Measurements from ENCODE around the gene ARIH1. TPM values are rescaled to one million over a fixed set of nuclear protein-coding genes. Genes with fewer than 3 reads are reported as not detected.
A peak's percentile ranks its signal among the peaks of the same experiment; 100 is the strongest.

Gene ARIH1
- total and polyA plus RNA-seq, 2 donors (not counting 1 experiment from before 2014, with no cell fraction given), result 27.9 to 62.3 TPM

DNA sequence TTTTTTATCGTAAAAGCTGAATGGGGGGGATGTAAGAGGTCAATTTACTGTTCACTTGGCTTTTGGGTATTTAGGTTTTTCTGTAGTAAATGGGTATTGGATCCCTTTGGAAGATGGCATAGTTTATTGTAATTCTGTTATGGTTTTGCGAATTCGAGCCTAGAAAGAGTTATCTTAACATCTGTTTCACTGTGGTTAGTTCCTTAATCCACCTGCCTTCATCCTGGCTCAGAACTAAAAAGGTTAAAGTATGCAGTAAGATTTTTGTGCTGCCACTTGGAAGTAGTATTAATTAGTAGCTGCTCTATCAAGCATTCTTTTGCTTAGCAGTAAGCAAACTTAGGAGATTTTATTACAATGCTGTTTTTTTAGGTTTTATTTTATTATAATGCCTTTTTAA lies 62.4 kb downstream of the ARIH1 start:
- no peaks in the 10 kb centered on the region for H3K36me3 ChIP-seq (ENCODE audit: control insufficient read depth, insufficient read depth, low read length)
- no peak overlapping the region for H3K27ac ChIP-seq (ENCODE audit: insufficient read depth, low read length)
- no peak overlapping the region for H3K4me3 ChIP-seq (replicated peaks in 1 of 4; ENCODE audit: control extremely low read depth in 1 of 4, insufficient read depth in 1 of 4, low read depth in 3 of 4, low read length in 4 of 4)
- H2AFZ ChIP-seq (ENCODE audit: low read length), result no peak overlapping the region
- no peak overlapping the region for H3K4me2 ChIP-seq (ENCODE audit: extremely low read depth, insufficient read depth, low read length)
- peaks cover 18% of the 10 kb centered on the region for H3K79me2 ChIP-seq (ENCODE audit: control insufficient read depth, insufficient read depth, low read length)
- peak in 1 of 2 donors; percentile 16 for DNase-seq (ENCODE audit: low read depth in 2 of 2)
- H3K4me1 ChIP-seq (ENCODE audit: control insufficient read depth, extremely low read depth, insufficient read depth, low read length), result no peaks in the 10 kb centered on the region
- H3K9ac ChIP-seq (ENCODE audit: insufficient read depth, low read length), result no peak overlapping the region
- H3K27me3 ChIP-seq (ENCODE audit: control insufficient read depth, insufficient read depth, low read length), result no peaks in the 10 kb centered on the region
- TF ChIP-seq, protein P1, sequence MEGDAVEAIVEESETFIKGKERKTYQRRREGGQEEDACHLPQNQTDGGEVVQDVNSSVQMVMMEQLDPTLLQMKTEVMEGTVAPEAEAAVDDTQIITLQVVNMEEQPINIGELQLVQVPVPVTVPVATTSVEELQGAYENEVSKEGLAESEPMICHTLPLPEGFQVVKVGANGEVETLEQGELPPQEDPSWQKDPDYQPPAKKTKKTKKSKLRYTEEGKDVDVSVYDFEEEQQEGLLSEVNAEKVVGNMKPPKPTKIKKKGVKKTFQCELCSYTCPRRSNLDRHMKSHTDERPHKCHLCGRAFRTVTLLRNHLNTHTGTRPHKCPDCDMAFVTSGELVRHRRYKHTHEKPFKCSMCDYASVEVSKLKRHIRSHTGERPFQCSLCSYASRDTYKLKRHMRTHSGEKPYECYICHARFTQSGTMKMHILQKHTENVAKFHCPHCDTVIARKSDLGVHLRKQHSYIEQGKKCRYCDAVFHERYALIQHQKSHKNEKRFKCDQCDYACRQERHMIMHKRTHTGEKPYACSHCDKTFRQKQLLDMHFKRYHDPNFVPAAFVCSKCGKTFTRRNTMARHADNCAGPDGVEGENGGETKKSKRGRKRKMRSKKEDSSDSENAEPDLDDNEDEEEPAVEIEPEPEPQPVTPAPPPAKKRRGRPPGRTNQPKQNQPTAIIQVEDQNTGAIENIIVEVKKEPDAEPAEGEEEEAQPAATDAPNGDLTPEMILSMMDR (conservative IDR thresholded peaks at IDR 0.05 in 1 of 2, IDR thresholded peaks at IDR 0.05 in 1 of 2; ENCODE audit: low read depth in 1 of 2, low read length in 2 of 2), result no peak
- TF ChIP-seq EZH2 (IDR thresholded peaks at IDR 0.05; ENCODE audit: low read length, missing control alignments), result no peak
- H4K20me1 ChIP-seq (ENCODE audit: control insufficient read depth, extremely low read depth, insufficient read depth, low read length), result no peaks in the 10 kb centered on the region
- no peaks in the 10 kb centered on the region for H3K9me3 ChIP-seq (ENCODE audit: control insufficient read depth, insufficient read depth, low read depth, low read length)

DNA sequence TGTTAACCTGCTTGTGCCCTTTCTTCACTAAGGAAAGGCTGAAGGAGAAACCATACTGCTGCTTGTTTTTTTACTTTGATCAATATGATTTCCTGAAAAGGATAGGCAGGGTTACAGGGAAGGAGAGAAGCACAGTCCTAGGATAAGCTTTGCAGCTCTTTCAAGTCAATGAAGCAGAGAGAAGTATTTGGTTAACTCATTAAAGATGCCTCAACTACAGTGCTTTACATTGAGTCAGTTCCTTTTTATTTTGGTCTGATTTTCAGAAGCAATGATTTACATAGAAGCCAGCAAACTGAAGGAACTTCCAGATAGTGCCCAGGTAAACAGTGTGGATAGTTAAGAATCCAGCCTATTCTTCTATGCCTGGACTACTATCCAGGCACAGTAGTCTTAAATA lies 64.8 kb downstream of the ARIH1 start:
- Histone ChIP-seq H3K4me3 (replicated peaks in 1 of 4; ENCODE audit: control extremely low read depth in 1 of 4, insufficient read depth in 1 of 4, low read depth in 3 of 4, low read length in 4 of 4) (no peak overlapping the region), H2AFZ (ENCODE audit: low read length) (no peak overlapping the region), H3K4me2 (ENCODE audit: extremely low read depth, insufficient read depth, low read length) (no peak overlapping the region), H3K4me1 (ENCODE audit: control insufficient read depth, extremely low read depth, insufficient read depth, low read length) (no peaks in the 10 kb centered on the region), H3K27me3 (ENCODE audit: control insufficient read depth, insufficient read depth, low read length) (no peaks in the 10 kb centered on the region), H3K27ac (ENCODE audit: insufficient read depth, low read length) (no peak overlapping the region), H3K36me3 (ENCODE audit: control insufficient read depth, insufficient read depth, low read length) (no peaks in the 10 kb centered on the region), H3K9ac (ENCODE audit: insufficient read depth, low read length) (no peak overlapping the region), H3K9me3 (ENCODE audit: control insufficient read depth, insufficient read depth, low read depth, low read length) (no peaks in the 10 kb centered on the region), H3K79me2 (ENCODE audit: control insufficient read depth, insufficient read depth, low read length) (peaks cover 22% of the 10 kb centered on the region), H4K20me1 (ENCODE audit: control insufficient read depth, extremely low read depth, insufficient read depth, low read length) (no peaks in the 10 kb centered on the region)
- TF ChIP-seq, protein P1 (conservative IDR thresholded peaks at IDR 0.05 in 1 of 2, IDR thresholded peaks at IDR 0.05 in 1 of 2; ENCODE audit: low read depth in 1 of 2, low read length in 2 of 2), result no peak
- TF ChIP-seq EZH2 (IDR thresholded peaks at IDR 0.05; ENCODE audit: low read length, missing control alignments), result no peak
- DNase-seq (ENCODE audit: low read depth in 2 of 2), result no peak

GRCh38 chr15:72540606-72541237 lies 66.6 kb downstream of the ARIH1 start:
- TF ChIP-seq EZH2 (IDR thresholded peaks at IDR 0.05; ENCODE audit: low read length, missing control alignments), result no peak
- TF ChIP-seq, protein P1 (conservative IDR thresholded peaks at IDR 0.05 in 1 of 2, IDR thresholded peaks at IDR 0.05 in 1 of 2; ENCODE audit: low read depth in 1 of 2, low read length in 2 of 2), result no peak
- Histone ChIP-seq H3K36me3 (ENCODE audit: control insufficient read depth, insufficient read depth, low read length) (no peaks in the 10 kb centered on the region), H3K4me3 (replicated peaks in 1 of 4; ENCODE audit: control extremely low read depth in 1 of 4, insufficient read depth in 1 of 4, low read depth in 3 of 4, low read length in 4 of 4) (no peak overlapping the region), H3K79me2 (ENCODE audit: control insufficient read depth, insufficient read depth, low read length) (peaks cover 18% of the 10 kb centered on the region), H3K27ac (ENCODE audit: insufficient read depth, low read length) (no peak overlapping the region), H2AFZ (ENCODE audit: low read length) (no peak overlapping the region), H3K4me1 (ENCODE audit: control insufficient read depth, extremely low read depth, insufficient read depth, low read length) (no peaks in the 10 kb centered on the region), H3K4me2 (ENCODE audit: extremely low read depth, insufficient read depth, low read length) (no peak overlapping the region), H3K9ac (ENCODE audit: insufficient read depth, low read length) (no peak overlapping the region), H4K20me1 (ENCODE audit: control insufficient read depth, extremely low read depth, insufficient read depth, low read length) (no peaks in the 10 kb centered on the region), H3K9me3 (ENCODE audit: control insufficient read depth, insufficient read depth, low read depth, low read length) (no peaks in the 10 kb centered on the region), H3K27me3 (ENCODE audit: control insufficient read depth, insufficient read depth, low read length) (no peaks in the 10 kb centered on the region)
- DNase-seq (ENCODE audit: low read depth in 2 of 2), result no peak
